ENCODE measurements around the gene FAM217B.
"Not testable (repeated sequence)": the region's sequence is repeated elsewhere in the genome, so short reads cannot be mapped to it uniquely, and the experiment has no call there.

Gene FAM217B

DNA sequence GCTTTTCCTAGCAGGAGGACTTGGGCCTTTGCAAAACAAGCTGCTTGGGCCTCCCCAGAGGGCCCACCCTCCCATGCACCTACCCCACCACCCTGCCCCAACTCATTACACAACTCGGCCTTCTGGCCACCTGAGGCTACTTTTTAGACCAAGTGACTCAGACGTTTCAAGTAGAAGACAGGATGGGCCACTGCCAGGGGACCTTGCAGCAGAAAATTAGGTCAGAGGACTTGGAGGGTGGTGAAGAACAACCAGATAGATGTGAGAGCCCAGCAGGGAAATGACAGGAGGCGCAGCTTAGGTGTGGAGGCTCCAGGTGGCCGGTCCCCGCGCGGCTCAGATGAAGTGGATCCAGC, 1.5 kb upstream of the FAM217B start:
- DNase-seq (ENCODE audit: low read depth), result no peak

DNA sequence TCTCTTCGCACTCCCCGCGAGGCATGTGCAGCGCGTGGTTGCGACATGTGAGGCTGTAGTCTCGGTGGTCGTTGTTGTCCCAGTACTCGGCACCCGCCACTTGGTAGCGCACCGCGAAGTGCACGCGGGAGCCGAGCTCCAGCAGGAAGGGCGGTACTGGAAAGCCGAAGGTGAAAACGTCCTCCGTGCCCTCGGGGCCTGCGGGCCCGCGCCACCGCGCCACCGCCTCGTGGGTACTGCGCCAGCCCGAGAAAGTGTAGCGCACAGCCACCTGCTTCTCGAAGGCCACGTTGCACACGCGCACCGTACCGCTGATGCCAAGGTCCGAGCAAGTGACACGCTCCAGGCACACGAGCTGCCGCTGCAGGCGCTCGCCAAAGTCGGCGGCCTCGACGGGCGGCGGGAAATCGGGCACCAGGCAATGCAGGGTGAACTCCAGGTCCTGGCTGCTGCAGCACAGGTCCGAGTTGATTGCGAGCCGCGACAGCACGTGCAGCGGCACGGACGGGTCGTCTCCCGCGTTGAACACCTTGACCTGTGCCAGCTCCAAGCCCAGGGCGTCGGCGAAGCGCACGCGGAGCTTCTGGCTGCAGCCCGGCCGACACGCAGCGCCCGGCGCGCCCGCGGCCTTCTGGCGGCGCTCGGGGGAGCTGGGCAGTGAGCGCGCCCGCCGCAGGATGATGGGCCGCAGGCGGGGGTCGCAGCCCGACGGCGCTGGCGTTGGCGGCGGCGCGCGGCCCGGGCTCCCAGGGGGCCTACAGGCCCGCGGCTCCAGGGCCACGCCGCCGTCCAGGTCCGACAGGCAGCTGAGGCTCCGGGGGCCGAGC, 924 bp upstream of the FAM217B start:
- DNase-seq (ENCODE audit: low read depth), result no peak

DNA sequence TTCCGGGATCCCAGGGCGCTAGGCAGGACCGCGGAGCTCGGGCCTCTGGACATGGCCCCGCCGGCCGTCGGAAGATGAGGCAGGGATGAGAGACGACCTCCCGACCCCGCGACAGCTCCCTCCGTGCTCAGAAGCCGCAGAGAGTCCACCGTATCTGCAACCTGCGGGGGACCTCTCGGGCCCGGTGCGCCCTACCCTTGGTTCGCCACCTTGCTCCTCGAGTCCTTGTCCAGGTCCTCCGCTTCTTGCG, 385 bp upstream of the FAM217B start:
- no peak for DNase-seq (ENCODE audit: low read depth)

DNA sequence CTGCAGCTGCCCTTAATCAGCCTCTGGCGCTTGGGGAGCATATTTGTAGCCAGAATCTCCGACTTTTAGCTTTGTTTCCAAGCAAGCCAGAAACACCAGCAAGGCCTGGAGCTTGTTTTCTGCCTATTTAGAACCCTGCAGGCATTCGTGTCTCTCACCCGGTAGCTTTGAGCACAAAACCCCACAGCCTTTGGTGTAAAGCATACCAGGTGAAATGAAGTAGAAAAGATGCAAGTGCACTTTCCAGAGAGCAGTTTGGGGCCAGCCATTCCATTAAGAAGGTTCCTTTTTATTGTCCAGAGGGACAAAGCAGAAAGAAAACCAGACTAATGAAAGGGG, 736 bp downstream of the FAM217B start:
- no peak for DNase-seq (ENCODE audit: low read depth)

- no peak for DNase-seq (ENCODE audit: low read depth)
These were observed 2.1 kb downstream of the FAM217B start for GRCh38 chr20:59942245-59942644.

DNA sequence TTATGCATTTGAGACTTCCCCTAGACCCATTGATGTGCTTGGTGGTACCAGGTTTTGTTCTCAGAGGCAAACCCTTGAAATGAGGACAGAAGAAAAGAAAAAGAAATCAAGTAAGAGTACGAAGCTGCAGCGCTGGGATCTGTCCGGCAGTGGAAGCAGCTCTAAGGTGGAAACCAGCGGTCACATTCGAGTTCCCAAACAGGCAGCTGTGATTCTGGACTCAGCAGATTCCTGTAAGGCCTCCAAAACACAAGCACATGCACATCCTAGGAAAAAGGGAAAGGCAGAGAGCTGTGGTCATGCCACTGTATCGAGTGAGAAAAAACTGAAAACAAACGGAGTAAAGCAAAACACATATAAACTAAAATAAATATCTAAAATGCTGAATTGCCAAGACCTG, 4.5 kb downstream of the FAM217B start:
- no peak for DNase-seq (ENCODE audit: low read depth)

GRCh38 chr20:59945175-59945574, 5.0 kb downstream of the FAM217B start:
- DNase-seq (ENCODE audit: low read depth), result no peak

- DNase-seq (ENCODE audit: low read depth), result no peak
These were observed 5.5 kb downstream of the FAM217B start for GRCh38 chr20:59945731-59946130.

GRCh38 chr20:59947376-59947775, 7.2 kb downstream of the FAM217B start:
- DNase-seq (ENCODE audit: low read depth), result no peak

- no peak for DNase-seq (ENCODE audit: low read depth)
These were observed 8.0 kb downstream of the FAM217B start for GRCh38 chr20:59948212-59948611.

DNA sequence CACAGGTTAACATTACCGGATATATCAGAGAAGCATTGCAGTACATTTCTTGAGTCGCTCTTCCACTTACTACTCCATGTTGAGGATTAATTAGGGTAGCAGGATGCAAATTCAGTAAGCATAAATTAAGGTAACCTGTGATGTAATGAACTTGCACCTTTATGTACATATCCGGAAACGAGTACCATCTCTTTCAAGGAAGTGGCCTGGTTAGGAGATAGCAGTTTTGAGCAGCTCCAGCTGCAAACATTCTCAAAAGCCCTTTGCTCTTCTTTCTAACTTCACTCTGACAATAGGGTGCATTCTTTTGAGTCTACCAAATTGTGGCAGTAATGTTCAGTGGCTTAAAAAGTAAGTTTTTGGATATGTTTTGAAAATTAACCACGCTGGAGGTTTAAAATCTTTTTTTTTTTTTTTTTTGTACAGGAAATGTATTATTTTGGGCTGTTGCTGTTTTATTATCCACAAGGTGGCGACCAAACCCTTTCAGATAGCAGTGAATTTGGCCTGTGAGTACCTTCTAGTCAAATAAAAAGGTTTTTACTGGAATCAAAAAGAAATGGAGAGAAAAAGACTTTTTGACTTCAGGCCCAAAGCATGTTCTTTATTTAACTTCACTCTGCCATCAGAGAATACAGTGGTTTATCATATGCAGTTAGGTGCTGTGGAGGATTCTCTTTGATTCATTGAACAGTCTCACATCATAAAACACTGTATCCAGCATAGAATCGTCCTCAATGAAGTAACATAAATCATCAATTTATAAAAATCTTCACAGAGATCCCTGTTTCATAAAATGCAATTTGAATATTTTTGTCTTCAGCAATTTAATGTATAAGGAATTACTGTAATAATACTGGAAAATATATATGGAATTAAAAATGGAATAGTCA, 8.9 kb downstream of the FAM217B start:
- no peak for DNase-seq (ENCODE audit: low read depth)

DNA sequence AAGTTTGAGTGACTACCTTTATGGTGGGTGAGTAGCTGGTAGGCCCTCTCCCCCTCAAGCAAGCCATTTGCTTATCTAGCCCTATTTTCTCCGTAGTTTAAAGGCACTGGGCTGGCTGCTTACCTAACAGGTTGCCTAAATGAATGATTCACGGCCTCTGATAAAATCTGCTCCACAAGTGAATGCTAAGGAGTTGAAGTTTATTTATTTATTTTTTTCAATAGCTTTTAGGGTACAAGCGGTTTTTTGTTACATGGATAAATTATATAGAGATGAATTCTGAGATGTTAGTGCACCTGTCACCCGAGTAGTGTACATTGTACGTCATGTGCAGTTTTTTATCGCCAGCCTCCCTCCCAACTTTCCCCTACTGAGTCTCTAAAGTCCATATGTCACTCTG, 9.7 kb downstream of the FAM217B start:
- no peak for DNase-seq (ENCODE audit: low read depth)

DNA sequence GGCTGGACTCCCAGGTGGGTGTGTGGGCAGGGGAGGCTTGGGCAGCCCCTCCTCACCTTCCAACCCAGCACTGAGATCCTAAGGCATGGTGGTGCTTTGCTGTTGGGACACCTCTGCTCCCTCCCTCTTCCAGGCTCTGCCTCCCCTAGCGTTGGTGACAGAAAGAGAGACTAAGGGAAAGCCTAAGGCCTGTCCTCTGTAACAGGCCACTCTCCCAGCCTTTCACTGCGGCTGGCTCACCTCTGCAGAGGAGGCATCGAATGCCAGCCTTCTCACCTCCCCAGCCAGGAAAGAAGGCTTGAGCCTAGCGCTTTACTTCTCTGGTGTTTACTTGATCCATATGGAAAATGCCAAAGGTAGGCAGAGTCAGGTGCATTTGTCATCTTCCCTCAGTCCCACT, 14.5 kb downstream of the FAM217B start:
- DNase-seq (ENCODE audit: low read depth), result no peak

DNA sequence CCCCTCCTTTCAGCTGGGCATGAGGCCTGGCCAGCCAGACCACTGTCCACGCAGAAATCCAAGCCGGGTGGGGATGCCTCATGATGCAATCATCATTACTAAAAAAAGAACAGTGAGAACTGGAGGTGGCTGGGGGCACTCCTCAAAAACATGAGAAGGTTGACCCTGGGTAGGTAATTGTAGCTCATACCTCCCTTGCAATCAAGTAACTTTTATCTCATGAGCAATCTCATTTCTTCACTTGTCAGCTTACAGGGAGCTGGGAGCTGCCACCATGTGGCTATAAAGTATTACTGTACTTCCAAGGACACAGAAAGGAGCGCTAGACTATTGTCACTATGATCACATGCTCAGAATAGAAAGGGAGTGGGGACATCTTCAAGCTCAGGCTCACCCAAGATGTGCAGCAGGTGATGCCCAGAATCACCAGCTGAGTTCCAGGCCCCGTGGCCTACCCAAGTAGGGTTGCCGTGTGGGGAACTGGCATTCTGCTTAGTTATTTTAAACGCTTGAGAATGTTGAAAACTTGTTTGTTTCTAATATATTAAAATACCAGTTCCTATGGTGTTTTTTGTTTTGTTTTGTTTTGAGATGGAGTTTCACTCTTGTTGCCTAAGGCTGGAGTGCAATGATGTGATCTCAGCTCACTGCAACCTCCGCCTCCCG, 15.1 kb downstream of the FAM217B start:
- DNase-seq (ENCODE audit: low read depth), result no peak

DNA sequence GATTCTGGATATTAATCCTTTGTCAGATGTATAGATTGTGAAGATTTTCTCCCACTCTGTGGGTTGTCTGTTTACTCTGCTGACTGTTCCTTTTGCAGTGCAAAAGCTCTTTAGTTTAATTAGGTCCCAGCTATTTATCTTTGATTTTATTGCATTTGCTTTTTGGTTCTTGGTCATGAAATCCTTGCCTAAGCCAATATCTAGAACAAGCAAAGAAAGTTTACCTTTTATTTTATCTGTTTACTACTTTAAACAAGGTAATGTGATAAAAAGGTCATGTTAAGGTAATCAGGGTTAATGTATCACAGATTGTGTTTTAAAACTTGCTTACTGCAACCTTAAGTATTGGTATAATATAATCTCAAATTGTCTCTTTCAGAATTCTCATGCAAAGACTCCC, 17.4 kb downstream of the FAM217B start:
- not testable (repeated sequence) for DNase-seq (ENCODE audit: low read depth)

GRCh38 chr20:59958123-59958522, 17.9 kb downstream of the FAM217B start, which contains the start of gene CDH26:
Gene CDH26, plus strand, starts transcription at chr20:59958423. Its CDS starts 304 bp downstream, at chr20:59958727.
- DNase-seq (ENCODE audit: low read depth), result no peak

- DNase-seq (ENCODE audit: low read depth), result no peak
These were observed 18.4 kb downstream of the FAM217B start for GRCh38 chr20:59958626-59959025.

- no peak for DNase-seq (ENCODE audit: low read depth)
These were observed 21.2 kb downstream of the FAM217B start for GRCh38 chr20:59961423-59961822.

DNA sequence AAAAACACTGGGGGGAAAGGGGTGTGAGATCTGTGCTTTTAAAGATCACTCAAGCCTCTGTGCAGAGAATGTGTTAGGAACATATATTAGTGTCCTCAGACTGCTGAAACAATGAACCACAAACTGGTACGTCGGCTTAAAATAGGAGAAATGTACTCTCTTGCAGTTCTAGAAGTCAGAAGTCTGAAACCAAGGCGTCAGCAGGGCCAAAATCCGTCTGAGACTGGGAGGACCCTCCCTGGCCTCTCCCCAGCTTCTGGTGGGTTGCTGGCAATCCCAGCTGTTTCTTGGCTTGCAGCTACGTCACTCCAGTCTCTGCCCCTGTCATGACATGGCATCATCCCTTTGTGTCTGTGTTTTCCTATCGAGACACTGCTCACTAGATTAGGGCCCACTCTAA, 22.0 kb downstream of the FAM217B start:
- no peak for DNase-seq (ENCODE audit: low read depth)

GRCh38 chr20:59966428-59966827, 26.2 kb downstream of the FAM217B start:
- no peak for DNase-seq (ENCODE audit: low read depth)

DNA sequence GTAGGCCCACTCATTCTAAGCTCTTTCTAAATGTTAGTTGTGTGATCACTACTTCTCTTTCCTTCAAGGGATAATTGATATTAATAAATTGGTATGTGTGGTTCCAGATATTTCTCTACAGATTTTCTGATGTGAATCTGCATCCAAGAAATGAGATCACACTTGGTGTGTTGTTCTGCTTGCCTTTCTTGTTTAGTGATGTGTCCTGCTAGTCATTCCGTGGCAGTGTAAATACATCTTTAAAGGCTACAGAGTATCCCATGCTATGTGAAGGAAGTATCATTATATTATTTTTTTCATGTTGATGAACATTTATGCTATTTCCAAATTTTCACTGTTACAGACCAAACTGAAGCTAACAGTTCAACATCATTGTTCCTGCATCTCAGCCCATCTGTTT, 31.2 kb downstream of the FAM217B start:
- no peak for DNase-seq (ENCODE audit: low read depth)

DNA sequence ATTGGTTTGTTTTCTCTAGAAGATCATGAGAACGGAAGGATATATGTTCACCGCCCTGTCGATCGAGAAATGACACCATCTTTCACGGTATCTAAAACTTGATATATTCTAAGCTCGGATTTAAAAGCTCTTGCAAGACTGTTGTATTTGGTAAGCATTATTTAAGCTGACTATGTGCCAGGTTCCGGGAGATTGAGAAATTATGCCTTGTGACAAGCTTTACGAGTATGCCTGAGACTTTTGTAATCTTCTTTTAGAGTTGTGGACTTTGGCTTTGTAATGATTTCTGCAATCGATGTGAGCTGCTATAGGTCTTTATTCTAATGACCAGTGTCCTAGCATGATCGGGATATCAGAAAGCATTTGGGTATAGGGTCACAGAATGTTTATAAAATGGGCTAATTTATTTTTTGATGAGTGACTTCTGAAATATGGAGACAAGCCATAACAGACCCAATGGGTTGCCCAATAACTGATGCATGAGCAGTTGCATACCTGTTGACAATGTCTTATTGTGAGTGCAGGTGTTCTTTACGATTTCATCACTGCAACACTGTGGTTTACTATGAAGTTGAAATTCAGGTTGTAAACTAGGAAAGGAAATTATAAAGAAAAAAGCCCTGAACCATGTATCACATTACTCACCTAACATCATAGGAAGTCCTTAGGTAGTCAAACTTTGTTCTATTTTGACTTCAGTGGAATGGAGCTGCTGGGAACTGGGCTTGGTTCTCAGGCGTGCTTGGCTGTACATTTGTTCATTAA, 32.0 kb downstream of the FAM217B start:
- no peak for DNase-seq (ENCODE audit: low read depth)
